Measurements from ENCODE around the gene PDCD2.
"Not testable (repeated sequence)": the region's sequence is repeated elsewhere in the genome, so short reads cannot be mapped to it uniquely, and the experiment has no call there.

PDCD2 gene

GRCh38 chr6:170532867-170533488, 51.5 kb downstream of the PDCD2 start:
- DNase-seq (ENCODE audit: insufficient read length, low spot score) (no peak), FAIRE-seq (no peak)
- no peak for TF ChIP-seq POLR2A (IDR thresholded peaks at IDR 0.05; ENCODE audit: low read depth, low read length)

GRCh38 chr6:170529839-170530469, 54.5 kb downstream of the PDCD2 start:
- DNase-seq (ENCODE audit: insufficient read length, low spot score) (peak; percentile 15), FAIRE-seq (peak; percentile 15)
- TF ChIP-seq POLR2A (IDR thresholded peaks at IDR 0.05; ENCODE audit: low read depth, low read length), result no peak

- not testable (repeated sequence) for FAIRE-seq; DNase-seq (ENCODE audit: insufficient read length, low spot score)
Measured at GRCh38 chr6:170527995-170528394, 56.4 kb downstream of the PDCD2 start.

GRCh38 chr6:170525795-170526194, 58.6 kb downstream of the PDCD2 start:
- no peak for TF ChIP-seq POLR2A (IDR thresholded peaks at IDR 0.05; ENCODE audit: low read depth, low read length)
- DNase-seq (ENCODE audit: insufficient read length, low spot score) (no peak), FAIRE-seq (no peak)
